OCI-LY1 (cell line): Measurements from ENCODE around the gene CAMK1G.

Source experiments
- H2AFZ ChIP-seq: fragments of 200-600 bp; sonication (generic), shearing (Covaris generic); 2 replicates; pipeline ENCODE4 v1.6.0; 2014; ENCODE audit warnings: antibody characterized with exemption, mild to moderate bottlenecking, low read length
- H3F3A ChIP-seq: fragments of 200-600 bp; sonication (generic), shearing (Covaris generic); 2 replicates; pipeline ENCODE4 v1.6.0; 2014; ENCODE audit warnings: mild to moderate bottlenecking, antibody characterized with exemption, low read length, moderate library complexity; ENCODE audit not compliant: insufficient read depth
- H3K27ac ChIP-seq: fragments of 200-600 bp; sonication (generic); 2 replicates; pipeline ENCODE4 v1.5.1; 2014; ENCODE audit warnings: low read length, mixed run types, mild to moderate bottlenecking, low read depth; ENCODE audit not compliant: poor library complexity, severe bottlenecking
- H3K27me3 ChIP-seq: fragments of 200-600 bp; sonication (generic); 2 replicates; pipeline ENCODE4 v1.6.0; 2014; ENCODE audit warnings: antibody characterized with exemption, mild to moderate bottlenecking, low read length, moderate library complexity; ENCODE audit not compliant: insufficient read depth
- H3K36me3 ChIP-seq: fragments of 200-600 bp; sonication (generic); 2 replicates; pipeline ENCODE4 v1.6.1; 2014; ENCODE audit warnings: mild to moderate bottlenecking, antibody characterized with exemption, low read length, moderate library complexity, mixed read lengths; ENCODE audit not compliant: insufficient read depth
- H3K4me1 ChIP-seq: fragments of 200-600 bp; sonication (generic); 2 replicates; pipeline ENCODE4 v1.5.1; 2014; ENCODE audit warnings: mild to moderate bottlenecking, low read length, moderate library complexity; ENCODE audit not compliant: insufficient read depth, severe bottlenecking
- H3K4me2 ChIP-seq: fragments of 200-600 bp; sonication (generic), shearing (Covaris generic); 2 replicates; pipeline ENCODE4 v1.6.1; 2014; ENCODE audit warnings: low read length
- H3K4me3 ChIP-seq: fragments of 200-600 bp; sonication (generic); 2 replicates; pipeline ENCODE4 v1.5.1; 2014; ENCODE audit warnings: low read length, low read depth, mild to moderate bottlenecking, mixed read lengths; ENCODE audit not compliant: poor library complexity, severe bottlenecking
- H3K79me2 ChIP-seq: fragments of 200-600 bp; shearing (Covaris generic); 2 replicates; pipeline ENCODE4 v1.6.1; 2016; ENCODE audit warnings: mixed run types, low read length, mixed read lengths; ENCODE audit not compliant: insufficient read depth
- H3K9ac ChIP-seq: fragments of 200-600 bp; sonication (generic), shearing (Covaris generic); 2 replicates; pipeline ENCODE4 v1.6.1; 2014; ENCODE audit warnings: mild to moderate bottlenecking, low read length, mixed read lengths
- H3K9me2 ChIP-seq: fragments of 200-600 bp; sonication (generic), shearing (Covaris generic); 2 replicates; pipeline ENCODE4 v1.6.1; 2014; ENCODE audit warnings: low read depth, mild to moderate bottlenecking, low read length, mixed read lengths
- H3K9me3 ChIP-seq: fragments of 200-600 bp; shearing (Covaris generic); 2 replicates; pipeline ENCODE4 v1.6.1; 2014; ENCODE audit warnings: low read length, mixed read lengths
- H4K20me1 ChIP-seq: fragments of 200-600 bp; sonication (generic), shearing (Covaris generic); 2 replicates; pipeline ENCODE4 v1.6.0; 2016; ENCODE audit warnings: mild to moderate bottlenecking, low read length; ENCODE audit not compliant: insufficient read depth
- CTCF ChIP-seq: fragments of 200-600 bp; sonication (generic), shearing (Covaris generic); IDR thresholded peaks from 2 replicates; pipeline ENCODE4 v1.5.1; 2017; ENCODE audit warnings: mild to moderate bottlenecking, antibody characterized with exemption, low read length, moderate library complexity, mixed read lengths
- EZH2 ChIP-seq: fragments of 200-600 bp; sonication (generic), shearing (Covaris generic); IDR thresholded peaks from 2 replicates; pipeline ENCODE4 v1.8.0; 2017; ENCODE audit warnings: borderline replicate concordance, mixed run types, mild to moderate bottlenecking, antibody characterized with exemption, low read length, moderate library complexity, mixed read lengths

Gene CAMK1G

GRCh38 chr1:209537336-209538114 lies 46.0 kb upstream of the CAMK1G start:
- H3K27ac ChIP-seq, result no peak overlapping the region
- H3K4me2 ChIP-seq, result no peak overlapping the region
- TF ChIP-seq EZH2, result no peak
- TF ChIP-seq CTCF, result no peak
- H3K9me3 ChIP-seq, result no peaks in the 10 kb centered on the region
- no peaks in the 10 kb centered on the region for H3F3A ChIP-seq
- no peaks in the 10 kb centered on the region for H3K36me3 ChIP-seq
- H3K27me3 ChIP-seq, result no peaks in the 10 kb centered on the region
- no peaks in the 10 kb centered on the region for H4K20me1 ChIP-seq
- H3K9ac ChIP-seq, result no peak overlapping the region
- H3K4me3 ChIP-seq, result no peak overlapping the region
- no peaks in the 10 kb centered on the region for H3K4me1 ChIP-seq
- no peaks in the 10 kb centered on the region for H3K79me2 ChIP-seq
- H2AFZ ChIP-seq, result no peak overlapping the region
- H3K9me2 ChIP-seq, result no peaks in the 10 kb centered on the region

- Histone ChIP-seq H3F3A (no peaks in the 10 kb centered on the region), H3K4me2 (no peak overlapping the region), H3K27me3 (no peaks in the 10 kb centered on the region), H3K9me2 (no peaks in the 10 kb centered on the region), H3K27ac (no peak overlapping the region), H3K9me3 (no peaks in the 10 kb centered on the region), H2AFZ (no peak overlapping the region), H3K4me1 (no peaks in the 10 kb centered on the region), H3K36me3 (no peaks in the 10 kb centered on the region), H3K79me2 (no peaks in the 10 kb centered on the region), H3K4me3 (no peak overlapping the region), H4K20me1 (no peaks in the 10 kb centered on the region), H3K9ac (no peak overlapping the region)
- no peak for TF ChIP-seq EZH2
- TF ChIP-seq CTCF, result no peak
These were observed 43.9 kb upstream of the CAMK1G start for GRCh38 chr1:209539576-209539975.

GRCh38 chr1:209542585-209542984 lies 40.9 kb upstream of the CAMK1G start:
- Histone ChIP-seq H3K79me2 (no peaks in the 10 kb centered on the region), H4K20me1 (no peaks in the 10 kb centered on the region), H3K9me3 (no peaks in the 10 kb centered on the region), H3K4me3 (no peak overlapping the region), H3K4me1 (no peaks in the 10 kb centered on the region), H3K9me2 (no peaks in the 10 kb centered on the region), H3K4me2 (no peak overlapping the region), H3K9ac (no peak overlapping the region), H2AFZ (no peak overlapping the region), H3K27ac (no peak overlapping the region), H3K36me3 (no peaks in the 10 kb centered on the region), H3K27me3 (no peaks in the 10 kb centered on the region), H3F3A (no peaks in the 10 kb centered on the region)
- no peak for TF ChIP-seq CTCF
- TF ChIP-seq EZH2, result no peak
